GM12801 (cell line): Measurements from ENCODE around the gene CYP1A2.

Source experiments
- TF ChIP-seq, protein P1 (sequence below): IDR thresholded peaks from one replicate; pipeline ENCODE4 v1.5.1; 2011; ENCODE audit warnings: control low read depth; ENCODE audit not compliant: insufficient read length; ENCODE audit errors: extremely low read depth

CYP1A2 gene, protein sequence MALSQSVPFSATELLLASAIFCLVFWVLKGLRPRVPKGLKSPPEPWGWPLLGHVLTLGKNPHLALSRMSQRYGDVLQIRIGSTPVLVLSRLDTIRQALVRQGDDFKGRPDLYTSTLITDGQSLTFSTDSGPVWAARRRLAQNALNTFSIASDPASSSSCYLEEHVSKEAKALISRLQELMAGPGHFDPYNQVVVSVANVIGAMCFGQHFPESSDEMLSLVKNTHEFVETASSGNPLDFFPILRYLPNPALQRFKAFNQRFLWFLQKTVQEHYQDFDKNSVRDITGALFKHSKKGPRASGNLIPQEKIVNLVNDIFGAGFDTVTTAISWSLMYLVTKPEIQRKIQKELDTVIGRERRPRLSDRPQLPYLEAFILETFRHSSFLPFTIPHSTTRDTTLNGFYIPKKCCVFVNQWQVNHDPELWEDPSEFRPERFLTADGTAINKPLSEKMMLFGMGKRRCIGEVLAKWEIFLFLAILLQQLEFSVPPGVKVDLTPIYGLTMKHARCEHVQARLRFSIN

DNA sequence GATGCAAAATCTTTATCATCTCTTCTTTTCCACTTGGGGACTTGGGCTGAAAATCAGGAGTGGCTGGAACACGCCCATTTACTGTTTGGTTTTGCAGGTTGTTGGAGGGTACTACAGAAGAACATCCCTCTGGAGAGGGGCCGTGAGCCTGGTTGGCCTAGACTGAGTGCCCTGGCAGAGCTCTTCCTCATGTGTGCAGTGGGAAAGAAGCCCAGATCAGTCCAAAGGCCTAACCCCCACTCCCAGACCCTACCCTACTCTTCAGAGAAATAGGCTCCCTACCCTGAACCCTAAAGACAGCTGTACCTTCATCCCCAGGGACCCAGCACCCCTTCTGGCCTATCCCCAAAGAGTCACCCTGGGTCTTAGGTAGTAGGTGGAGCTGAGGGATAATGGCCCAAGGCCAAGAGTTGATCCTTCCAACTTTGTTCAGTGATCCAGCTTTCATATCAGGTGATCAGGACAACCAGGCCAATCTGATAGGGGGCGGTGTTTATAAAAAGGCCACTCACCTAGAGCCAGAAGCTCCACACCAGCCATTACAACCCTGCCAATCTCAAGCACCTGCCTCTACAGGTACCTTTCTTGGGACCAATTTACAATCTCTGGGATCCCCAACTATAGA lies at the start of gene CYP1A2:
Gene CYP1A2, plus strand, starts transcription at position 524 of the 625 bp plus-strand sequence. CDS start 894 bp downstream, outside the sequence.
- TF ChIP-seq, protein P1, sequence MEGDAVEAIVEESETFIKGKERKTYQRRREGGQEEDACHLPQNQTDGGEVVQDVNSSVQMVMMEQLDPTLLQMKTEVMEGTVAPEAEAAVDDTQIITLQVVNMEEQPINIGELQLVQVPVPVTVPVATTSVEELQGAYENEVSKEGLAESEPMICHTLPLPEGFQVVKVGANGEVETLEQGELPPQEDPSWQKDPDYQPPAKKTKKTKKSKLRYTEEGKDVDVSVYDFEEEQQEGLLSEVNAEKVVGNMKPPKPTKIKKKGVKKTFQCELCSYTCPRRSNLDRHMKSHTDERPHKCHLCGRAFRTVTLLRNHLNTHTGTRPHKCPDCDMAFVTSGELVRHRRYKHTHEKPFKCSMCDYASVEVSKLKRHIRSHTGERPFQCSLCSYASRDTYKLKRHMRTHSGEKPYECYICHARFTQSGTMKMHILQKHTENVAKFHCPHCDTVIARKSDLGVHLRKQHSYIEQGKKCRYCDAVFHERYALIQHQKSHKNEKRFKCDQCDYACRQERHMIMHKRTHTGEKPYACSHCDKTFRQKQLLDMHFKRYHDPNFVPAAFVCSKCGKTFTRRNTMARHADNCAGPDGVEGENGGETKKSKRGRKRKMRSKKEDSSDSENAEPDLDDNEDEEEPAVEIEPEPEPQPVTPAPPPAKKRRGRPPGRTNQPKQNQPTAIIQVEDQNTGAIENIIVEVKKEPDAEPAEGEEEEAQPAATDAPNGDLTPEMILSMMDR: no peak

DNA sequence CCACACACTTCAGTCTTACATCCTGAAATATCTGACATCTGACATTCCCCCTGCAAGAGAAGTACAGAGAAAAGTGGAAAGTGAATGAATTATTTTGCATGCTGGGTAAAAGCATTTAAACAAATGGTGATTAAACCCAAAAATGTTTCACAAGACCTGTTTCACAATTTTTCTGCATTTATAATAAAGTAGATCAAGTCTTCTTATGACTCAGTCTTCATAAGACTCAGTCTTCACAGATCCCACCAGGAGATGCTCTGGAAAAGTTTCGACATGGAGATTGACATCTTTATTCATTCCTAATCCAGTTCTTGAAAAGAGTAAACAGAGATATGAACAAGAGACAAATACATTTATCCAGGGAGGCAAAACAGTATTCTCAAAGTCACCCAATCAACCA lies 39.6 kb upstream of the CYP1A2 start:
- TF ChIP-seq, protein P1: no peak

DNA sequence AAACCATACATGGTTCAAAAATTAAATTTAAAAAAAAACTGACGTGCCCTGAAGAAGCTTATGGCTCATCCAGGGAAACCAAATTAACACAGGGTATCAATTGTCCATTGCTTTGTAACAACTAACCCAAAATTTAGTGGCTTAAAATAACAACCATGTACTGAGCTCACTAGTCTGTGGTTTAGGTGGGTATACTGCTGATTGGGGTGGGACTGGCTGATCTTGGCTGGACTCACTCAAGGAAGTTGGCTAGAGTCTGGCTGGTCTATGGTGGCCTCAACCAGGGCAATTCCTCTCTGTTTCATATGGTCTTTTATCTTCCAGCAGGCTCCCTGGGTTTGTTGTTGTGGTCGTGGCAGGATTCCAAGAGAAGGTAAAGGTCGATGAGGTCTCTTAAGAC lies 38.8 kb upstream of the CYP1A2 start:
- TF ChIP-seq, protein P1: no peak

DNA sequence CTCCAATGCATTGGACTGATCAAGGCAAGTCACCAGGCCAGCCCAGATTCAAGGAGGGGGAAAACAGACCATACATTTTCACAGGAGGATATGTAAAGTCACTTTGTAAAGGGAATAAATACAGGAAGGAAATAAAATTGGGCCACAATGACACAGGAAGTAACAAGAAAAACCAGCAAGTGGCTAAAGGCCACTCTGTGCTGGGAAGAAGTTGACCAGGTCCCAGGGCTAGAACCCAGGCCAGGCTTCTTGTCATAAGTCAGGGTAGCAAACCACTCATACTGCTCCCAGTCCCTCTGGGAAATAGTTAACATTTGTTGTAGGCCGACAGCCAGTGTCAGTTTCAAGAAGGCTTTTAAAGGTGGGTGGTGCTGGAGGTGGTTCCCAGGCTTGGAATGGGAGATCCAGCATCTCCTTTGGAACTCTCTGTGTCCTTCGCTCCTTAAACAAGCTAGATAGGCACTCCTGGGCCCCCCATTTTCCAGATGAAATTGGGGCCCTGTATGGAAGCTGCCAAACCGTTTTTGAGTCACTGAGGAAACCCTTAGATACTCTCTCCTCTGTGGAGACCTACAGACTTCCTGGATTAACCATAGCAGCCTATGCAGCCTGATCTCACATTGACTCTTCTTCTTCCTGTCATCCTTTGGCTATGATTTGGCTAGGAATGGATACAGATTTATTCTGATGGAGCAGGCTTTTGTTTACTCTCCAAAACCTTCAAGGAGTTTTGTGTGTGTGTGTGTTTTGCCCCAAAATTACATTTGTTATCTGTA lies 38.1 kb upstream of the CYP1A2 start:
- TF ChIP-seq, protein P1: no peak

DNA sequence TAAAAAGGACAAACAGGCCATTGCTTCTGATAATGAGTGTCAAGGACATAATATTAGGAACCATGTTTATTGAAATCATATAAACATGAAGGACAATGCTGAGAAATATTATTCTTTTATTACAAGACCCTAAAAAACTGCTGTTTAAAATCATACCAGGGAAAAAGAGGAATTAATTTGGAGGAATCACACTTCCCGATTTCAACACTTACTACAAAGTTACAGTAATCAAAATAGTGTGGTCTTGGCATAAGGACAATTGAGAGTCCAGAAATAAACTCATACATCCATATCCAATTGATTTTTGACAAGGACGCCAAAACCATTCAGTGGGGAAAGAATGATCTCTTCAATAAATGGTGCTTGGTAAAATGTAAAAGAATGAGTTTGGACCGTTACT lies 36.3 kb upstream of the CYP1A2 start:
- TF ChIP-seq, protein P1: no peak

DNA sequence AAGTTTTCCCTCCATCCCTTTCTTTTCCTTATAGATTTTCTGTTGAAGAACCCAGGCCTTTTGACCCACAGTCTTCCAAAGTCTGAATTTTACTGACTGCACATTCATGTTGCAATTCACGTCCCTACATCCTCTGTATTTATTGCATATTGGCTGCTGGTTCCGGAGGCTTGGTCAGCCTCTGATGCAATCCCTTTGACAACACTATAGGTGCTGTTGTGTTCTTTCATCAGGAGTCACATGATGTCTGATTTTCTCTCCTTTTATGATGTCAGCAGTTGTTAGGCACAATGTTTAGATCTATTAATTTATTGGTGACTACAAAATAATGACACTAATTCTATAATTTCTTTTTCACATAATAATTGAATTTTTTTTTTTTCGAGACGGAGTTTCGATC lies 32.0 kb upstream of the CYP1A2 start:
- TF ChIP-seq, protein P1: no peak

DNA sequence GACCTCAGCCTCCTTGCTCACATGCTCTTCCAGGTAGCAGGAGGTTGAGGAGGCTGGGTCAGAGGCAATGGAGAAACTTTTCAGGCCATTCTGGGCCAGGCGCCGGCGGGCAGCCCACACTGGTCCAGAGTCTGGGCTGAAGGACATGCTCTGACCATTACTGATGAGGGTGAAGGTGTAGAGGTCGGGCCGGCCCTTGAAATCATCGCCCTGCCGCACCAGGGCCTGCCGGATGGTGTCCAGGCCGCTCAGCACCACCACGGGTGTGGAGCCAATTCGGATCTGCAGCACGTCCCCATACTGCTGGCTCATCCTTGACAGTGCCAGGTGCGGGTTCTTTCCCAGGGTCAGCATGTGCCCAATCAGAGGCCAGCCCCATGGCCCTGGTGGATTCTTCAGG lies 26.1 kb upstream of the CYP1A2 start:
- TF ChIP-seq, protein P1: no peak
